HG03095 (cell line): ENCODE results near the gene RNFT2.

ENCODE experiments used
- ATAC-seq: cut with Tn5 transposase; IDR thresholded peaks from one replicate; pipeline ENCODE4 v1.9.1; 2021; ENCODE audit warnings: moderate library complexity; ENCODE audit not compliant: unreplicated experiment

The RNFT2 gene

GRCh38 chr12:116737774-116738657 lies at the start of gene RNFT2, which contains the start of gene SPRING1:
Gene RNFT2, plus strand, starts transcription at chr12:116738315. Its CDS starts 2,183 bp downstream, at chr12:116740498.
Gene SPRING1, minus strand, starts transcription at chr12:116738069. Its CDS starts 169 bp downstream, at chr12:116737900.
- ATAC-seq, result peak; percentile 95

- no peak for ATAC-seq
Measured at GRCh38 chr12:116689521-116689920, 48.6 kb upstream of the RNFT2 start.

- no peak for ATAC-seq
Measured at GRCh38 chr12:116689979-116690744, 48.0 kb upstream of the RNFT2 start.

- ATAC-seq, result no peak
Measured at GRCh38 chr12:116691205-116691604, 46.9 kb upstream of the RNFT2 start.

DNA sequence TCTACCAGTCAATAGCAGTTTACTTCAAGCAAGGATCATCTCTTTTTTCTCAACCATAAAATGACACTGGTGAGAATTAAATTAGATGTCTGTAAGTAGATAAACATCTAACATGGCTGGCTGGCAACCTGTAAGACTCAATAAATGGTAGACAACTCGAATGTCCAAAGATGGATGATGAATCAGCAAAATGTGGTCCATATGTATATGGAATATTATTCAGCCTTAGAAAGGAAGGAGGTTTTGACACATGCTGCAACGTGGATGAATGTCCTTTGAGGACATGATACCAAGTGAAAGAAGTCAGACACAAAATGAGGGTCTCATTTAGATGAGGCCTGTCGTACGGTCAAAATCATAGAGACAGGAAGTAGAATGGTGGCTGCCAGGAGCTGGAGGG lies 46.5 kb upstream of the RNFT2 start:
- no peak for ATAC-seq

DNA sequence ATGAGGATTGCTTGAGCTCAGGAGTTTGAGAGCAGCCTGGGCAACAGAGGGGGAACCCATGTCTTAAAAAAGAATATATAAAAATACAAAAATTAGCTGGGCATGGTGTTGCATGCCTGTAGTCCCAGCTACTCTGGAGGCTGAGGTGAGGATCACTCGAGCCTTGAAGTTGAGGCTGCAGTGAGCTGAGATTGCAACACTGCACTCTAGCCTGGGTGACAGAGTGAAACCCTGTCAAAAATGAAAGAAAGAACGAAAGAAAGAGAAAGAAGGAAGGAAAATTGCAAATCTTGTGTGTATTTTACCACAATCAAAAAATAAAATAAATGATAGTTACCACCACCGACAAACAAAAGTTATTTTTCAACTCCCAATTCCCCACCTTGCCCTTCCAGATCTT lies 45.5 kb upstream of the RNFT2 start:
- ATAC-seq, result no peak

DNA sequence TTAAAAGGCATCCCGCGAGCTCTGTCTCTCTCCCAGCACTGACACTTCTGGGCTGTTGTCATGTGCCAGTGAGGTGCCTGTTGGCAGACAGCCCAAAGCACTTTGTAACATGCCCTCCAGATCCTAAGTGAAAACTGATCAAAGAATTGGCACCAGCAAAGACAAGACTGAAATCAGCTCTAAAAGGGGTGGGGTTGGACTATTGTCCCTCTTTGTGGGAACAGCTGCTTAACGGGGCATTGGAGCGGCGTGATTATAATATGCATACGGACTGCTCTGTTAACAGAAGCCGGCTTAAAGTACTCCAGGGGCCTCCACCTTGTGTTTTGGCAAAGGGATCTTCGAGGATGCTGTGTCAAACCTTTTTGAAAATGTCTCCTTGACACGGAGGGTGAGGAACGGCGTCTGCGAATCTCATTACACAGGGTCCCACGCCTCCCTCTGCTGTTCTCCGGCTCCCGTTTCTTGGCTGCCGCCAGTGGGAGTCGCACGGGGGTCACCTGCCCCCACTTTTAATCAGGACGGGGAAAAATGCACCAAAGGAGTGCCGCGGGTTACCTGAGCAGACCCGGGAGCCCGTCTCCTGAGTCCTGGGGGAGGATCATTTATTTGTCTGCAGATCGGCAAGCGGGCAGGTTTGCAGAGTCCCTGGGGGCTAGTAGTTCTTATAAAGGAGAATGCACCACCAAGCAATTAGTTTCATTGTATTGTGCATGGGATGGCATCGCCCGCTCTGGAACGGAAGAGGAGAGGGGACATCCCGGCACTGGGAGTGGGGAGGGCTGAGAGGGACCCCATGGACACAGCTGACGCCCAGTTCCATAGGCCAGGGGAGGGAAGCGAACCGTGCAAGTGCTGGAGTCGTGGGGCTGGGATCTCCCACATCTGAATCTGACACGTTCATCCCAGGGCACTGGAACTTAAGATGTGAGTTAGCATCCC lies 44.6 kb upstream of the RNFT2 start:
- ATAC-seq, result no peak

DNA sequence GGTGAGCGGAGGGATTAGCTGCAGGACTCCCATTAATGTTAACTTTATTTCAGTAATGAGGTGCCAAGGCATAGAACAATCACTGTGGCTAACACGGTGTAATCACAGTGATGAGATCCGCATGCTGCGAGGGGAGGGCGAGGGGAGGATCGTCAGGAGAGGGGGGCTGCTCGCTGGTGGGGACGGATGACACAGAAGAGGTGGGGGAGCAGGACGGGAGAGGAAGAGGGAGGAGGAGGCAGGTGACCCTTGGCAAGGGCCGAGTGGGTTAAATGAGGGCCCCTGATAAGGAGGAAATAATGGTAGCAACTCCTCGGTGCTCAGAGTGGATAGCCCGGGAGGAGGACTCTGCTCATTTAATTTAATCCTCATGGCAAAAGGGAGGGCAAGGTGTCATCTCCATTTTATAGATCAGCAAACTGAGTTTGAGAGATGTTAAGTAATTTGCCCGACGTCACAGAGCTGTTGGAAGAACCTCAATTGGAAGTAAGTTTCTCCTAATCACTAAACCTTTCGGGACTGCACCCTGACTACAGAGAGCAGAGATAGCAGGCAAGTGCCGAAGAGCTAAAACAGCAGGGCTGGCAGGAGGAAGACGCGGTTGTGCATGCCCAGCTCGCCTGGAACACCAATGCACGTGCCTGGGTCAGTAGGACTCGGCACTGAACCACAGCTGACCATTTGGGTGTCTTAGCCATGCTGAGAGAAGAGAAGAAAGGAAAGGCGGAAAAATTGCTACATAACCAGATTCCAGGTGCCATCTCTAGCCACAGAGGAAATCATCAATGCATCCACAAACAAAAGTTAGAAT lies 43.3 kb upstream of the RNFT2 start:
- ATAC-seq, result no peak

DNA sequence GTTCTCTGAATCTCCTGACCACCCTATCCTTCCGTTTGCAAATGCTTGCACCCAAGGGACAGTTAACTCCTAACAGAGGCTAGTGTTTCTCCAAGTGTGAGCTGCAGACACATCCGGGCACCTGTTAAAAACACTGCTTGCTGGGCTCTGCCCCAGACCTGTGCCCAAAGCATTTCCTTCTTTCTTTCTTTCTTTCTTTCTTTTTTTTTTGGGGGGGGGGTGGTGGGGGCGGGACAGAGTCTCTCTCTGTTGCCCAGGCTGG lies 42.7 kb upstream of the RNFT2 start:
- ATAC-seq, result no peak

- ATAC-seq, result no peak
Measured at GRCh38 chr12:116697305-116697704, 40.8 kb upstream of the RNFT2 start.

DNA sequence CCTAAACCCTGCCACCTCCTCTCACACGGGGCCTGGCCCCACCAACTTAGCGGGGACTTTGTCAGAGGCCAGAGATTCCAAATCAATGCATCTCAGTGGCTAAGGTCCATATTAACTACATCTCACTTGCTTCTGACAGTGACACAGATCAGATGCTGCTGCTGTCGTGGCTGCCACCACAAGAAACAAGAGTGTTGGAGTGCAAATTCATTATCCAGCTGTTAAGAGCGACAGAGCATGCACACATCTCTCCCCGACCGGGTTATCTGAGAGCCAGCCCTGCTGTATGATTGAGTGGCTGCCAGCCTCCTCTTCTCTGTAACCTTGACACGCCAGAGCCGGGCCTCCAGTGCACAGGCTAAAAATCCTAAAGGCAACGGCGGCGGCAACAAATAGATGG lies 40.4 kb upstream of the RNFT2 start:
- ATAC-seq, result no peak

- no peak for ATAC-seq
Measured at GRCh38 chr12:116698116-116698515, 40.0 kb upstream of the RNFT2 start.

- ATAC-seq, result no peak
Measured at GRCh38 chr12:116698554-116699075, 39.5 kb upstream of the RNFT2 start.

DNA sequence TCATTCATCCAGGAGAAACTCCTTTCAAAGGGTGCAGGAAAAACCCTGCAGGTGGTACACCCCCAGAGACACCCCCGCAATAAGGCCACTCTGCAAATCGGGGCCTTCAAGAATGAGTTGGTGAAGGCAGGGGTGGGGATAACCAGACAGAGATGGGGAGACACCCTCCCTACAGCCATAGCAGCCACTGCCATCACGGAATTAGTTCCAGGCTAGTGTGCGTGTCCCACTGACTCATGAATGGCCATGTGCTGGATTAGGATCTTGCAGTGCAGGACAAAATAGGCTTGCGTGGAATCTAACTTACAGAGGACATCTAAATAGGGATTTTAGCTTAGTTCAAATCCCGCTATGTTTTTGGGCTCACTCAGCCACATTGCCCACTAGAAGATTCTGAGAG lies 38.0 kb upstream of the RNFT2 start:
- ATAC-seq, result no peak

- no peak for ATAC-seq
Measured at GRCh38 chr12:116701432-116701831, 36.7 kb upstream of the RNFT2 start.

DNA sequence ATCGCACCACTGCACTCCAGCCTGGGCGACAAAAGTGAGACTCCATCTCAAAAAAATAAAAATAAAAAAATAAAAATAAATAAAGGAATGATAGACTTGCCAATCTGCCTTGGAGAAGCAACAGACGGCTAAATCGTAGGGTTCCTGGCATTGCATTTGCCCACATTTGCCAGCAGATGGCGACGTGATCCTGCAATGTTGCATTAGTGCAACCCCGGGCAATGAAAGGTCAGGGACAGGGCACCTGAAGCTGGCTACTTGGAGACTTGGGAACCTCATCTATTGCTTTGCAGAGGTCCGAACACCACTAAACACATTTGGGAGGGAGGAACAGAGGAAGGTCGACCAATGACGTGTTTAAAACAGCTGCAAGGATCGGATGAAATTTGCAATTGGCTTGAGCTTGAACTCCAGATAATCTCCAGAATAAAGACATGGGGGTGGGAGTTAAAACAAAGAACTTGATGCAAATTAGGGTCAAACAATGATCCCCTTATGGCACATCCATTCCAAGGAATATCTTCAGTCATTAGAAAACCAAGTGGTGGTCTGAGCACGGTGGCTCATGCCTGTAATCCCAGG lies 34.8 kb upstream of the RNFT2 start:
- no peak for ATAC-seq

DNA sequence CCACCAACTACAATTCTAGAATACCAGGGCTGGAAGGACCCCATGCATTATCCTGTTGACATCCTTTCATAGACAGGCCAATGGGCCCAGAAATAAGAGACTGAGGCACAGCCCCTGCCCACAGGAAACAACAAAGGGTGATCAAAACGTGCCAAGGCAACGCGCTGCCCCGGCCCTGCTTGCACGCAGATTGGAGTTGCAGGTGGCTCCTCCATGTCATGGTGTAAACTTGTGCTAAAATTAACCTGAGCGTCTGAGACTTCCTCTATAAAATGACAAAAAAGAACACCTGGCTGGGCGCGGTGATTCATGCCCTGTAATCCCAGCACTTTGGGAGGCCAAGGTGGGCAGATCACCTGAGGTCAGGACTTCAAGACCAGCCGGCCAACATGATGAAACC lies 30.4 kb upstream of the RNFT2 start:
- ATAC-seq, result no peak

GRCh38 chr12:116708826-116709756 lies 29.0 kb upstream of the RNFT2 start:
- no peak for ATAC-seq

- no peak for ATAC-seq
Measured at GRCh38 chr12:116709768-116710167, 28.3 kb upstream of the RNFT2 start.
